ENCODE results near the gene CD4.

Gene CD4

GRCh38 chr12:6758506-6759095 is 30.7 kb upstream of the CD4 start:
- TF ChIP-seq GATA3 (IDR thresholded peaks at IDR 0.05; ENCODE audit: low read depth, low read length), result no peak
- no peak for TF ChIP-seq GATA2 (IDR thresholded peaks at IDR 0.05; ENCODE audit: low read depth, low read length)

GRCh38 chr12:6759741-6760140 is 29.6 kb upstream of the CD4 start:
- no peak for TF ChIP-seq GATA3 (IDR thresholded peaks at IDR 0.05; ENCODE audit: low read depth, low read length)
- TF ChIP-seq GATA2 (IDR thresholded peaks at IDR 0.05; ENCODE audit: low read depth, low read length), result no peak

GRCh38 chr12:6763380-6763779 is 25.9 kb upstream of the CD4 start:
- no peak for TF ChIP-seq GATA3 (IDR thresholded peaks at IDR 0.05; ENCODE audit: low read depth, low read length)
- no peak for TF ChIP-seq GATA2 (IDR thresholded peaks at IDR 0.05; ENCODE audit: low read depth, low read length)

GRCh38 chr12:6764011-6764828 is 25.1 kb upstream of the CD4 start:
- TF ChIP-seq GATA2 (IDR thresholded peaks at IDR 0.05; ENCODE audit: low read depth, low read length) (no peak), GATA3 (IDR thresholded peaks at IDR 0.05; ENCODE audit: low read depth, low read length) (no peak)

DNA sequence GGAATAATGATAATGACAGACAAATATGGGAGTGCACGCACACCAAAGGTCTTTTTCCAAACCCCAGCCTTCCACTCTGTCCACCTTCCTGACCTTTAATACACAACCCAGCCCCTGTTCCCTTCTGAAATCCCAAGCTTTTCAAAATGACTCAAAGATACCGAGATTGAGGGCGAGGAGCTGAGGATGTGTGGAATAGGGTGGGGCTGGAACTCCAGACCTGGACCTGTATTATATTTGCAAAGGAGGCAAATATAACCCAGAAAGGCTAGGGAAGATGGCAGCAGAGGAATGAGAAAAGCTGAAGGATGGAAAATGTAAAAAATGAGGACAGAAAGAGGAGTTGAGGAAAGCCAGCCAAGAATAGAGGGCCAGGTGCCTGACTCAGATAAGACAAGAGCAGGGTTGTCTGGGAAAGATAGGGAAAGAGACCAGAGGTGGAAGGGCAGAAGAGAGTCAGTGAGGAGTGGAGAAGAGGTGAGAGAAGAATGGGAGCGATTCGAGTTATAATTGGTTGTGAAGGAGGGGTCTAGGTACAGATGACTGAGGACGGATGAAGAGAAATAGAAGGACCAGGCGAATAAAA is 24.2 kb upstream of the CD4 start:
- no peak for TF ChIP-seq GATA3 (IDR thresholded peaks at IDR 0.05; ENCODE audit: low read depth, low read length)
- TF ChIP-seq GATA2 (IDR thresholded peaks at IDR 0.05; ENCODE audit: low read depth, low read length), result no peak

DNA sequence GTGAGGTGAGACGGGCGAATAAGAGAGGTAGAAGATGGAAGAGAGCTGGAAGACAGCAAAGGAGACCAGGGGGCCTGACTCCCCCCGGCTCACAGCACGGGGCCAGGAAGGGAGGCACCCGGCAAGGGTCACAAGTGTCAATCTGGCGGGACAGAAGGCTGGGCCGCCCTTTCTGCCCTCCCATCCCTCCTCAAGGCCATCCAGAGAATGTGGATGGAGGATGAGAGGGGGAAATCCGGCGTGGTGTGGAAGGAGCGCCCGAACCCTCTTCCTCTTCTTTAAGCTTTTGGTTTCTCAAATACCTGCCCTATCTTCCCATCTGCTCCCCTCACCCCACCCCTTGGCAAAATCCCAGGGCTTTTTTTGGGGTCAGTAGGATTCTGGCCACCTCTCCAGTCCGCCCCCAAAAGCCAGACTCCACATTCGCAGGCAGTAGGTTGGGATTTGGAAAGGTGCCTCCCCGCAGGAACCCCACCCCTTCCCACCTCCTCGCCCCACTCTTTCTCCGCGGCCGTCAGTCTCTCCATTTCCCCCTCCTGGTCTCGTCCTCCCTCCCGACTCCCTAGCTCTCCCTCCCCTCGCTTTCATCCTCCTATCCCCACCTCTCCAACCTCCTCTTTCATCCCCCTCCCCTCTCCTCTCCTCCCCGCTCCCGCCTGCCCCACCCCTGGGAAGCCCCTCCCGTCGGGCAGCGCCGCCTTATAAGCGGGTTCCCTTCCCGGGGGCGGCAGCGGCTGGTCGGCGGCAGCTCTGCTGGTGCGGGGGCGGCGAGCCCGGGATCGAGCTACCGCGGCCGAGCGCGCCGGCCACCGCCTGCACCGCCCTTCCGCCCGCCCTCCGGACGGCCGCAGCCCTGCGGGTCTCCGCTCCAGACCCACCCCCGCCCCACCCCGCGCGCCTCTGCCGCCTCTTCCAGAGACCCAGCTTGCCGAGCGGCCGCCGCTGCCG is 23.4 kb upstream of the CD4 start, which contains the start of gene PTMS:
PTMS (plus strand) TSS at position 730 of the 948 bp plus-strand sequence. CDS start 343 bp downstream, outside the sequence.
- TF ChIP-seq GATA2 (IDR thresholded peaks at IDR 0.05; ENCODE audit: low read depth, low read length) (peak; percentile 66; the same call in 1 of the 2 replicates), GATA3 (IDR thresholded peaks at IDR 0.05; ENCODE audit: low read depth, low read length) (no peak)

GRCh38 chr12:6766651-6767349 is 22.5 kb upstream of the CD4 start:
- TF ChIP-seq GATA2 (IDR thresholded peaks at IDR 0.05; ENCODE audit: low read depth, low read length), result no peak
- TF ChIP-seq GATA3 (IDR thresholded peaks at IDR 0.05; ENCODE audit: low read depth, low read length), result no peak

DNA sequence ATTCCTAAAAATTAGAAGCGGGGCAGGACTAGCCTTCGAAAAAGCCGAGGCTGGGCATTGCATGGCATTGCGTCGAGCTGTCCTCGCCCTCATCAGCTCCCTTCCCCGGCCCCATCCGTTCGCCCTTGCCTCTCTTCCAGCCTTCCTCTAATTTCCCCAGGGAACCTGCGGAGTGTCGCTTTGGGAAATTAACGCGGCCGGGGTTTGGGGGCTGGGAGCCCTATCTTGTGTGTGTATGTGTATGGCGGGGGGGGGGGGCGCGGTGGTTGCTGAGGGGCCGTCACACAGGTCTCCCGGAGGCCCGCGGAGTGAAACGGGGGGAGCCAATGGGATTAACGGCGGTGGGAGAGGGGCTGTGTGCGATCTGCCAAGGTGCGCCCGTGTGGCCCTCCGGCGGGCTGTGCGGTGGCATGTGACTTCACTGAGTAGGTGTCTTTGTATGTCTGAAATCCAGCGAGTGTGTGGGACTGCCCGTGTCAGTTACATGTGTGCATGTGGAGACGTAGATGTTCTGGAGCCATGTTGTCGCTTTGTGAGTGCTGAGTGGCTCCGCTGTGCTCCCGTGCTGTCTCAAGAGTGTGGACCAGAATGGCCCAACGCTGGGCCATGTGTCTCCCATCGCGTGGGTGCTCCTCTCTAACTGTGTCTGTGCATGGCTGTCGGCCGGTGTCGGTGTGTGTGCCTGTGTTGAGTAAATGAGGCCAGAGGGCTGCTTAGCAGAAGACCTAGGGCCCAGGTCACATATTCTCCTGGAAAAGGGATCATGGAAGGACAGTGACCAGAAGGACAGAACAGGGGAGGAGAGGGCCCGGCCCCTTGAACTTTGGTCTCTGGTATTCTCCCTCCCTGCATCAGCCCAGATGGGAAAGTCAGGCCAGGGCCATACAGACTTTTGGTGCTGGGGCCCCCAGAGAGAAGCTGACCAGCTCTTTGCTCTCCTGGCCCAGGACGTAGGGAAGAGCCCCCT is 21.7 kb upstream of the CD4 start:
- TF ChIP-seq GATA3 (IDR thresholded peaks at IDR 0.05; ENCODE audit: low read depth, low read length), result no peak
- no peak for TF ChIP-seq GATA2 (IDR thresholded peaks at IDR 0.05; ENCODE audit: low read depth, low read length)

DNA sequence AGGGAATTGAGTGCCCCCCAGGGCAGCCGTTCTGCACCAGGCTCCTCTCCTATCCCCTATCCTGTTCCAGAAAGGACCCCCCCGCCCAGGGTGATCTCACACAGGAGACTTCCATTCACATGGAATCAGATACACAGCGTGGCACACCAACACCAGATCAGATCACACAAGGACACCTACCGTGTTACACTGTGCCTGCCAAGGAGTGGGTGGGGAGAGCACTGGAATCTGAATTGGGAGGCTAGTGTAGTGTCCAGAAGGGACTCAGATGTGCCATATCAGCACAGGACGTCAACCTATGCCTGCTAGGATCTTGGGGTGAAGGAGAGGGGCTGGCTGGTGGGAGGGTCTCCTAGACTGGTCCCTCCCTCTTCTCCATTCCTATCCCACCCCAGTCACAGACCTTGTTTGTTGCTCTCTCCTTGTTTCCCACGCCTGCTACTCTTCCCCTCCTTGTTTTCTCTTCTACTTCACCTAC is 20.9 kb upstream of the CD4 start:
- TF ChIP-seq GATA2 (IDR thresholded peaks at IDR 0.05; ENCODE audit: low read depth, low read length) (no peak), GATA3 (IDR thresholded peaks at IDR 0.05; ENCODE audit: low read depth, low read length) (no peak)

- TF ChIP-seq GATA2 (IDR thresholded peaks at IDR 0.05; ENCODE audit: low read depth, low read length) (no peak), GATA3 (IDR thresholded peaks at IDR 0.05; ENCODE audit: low read depth, low read length) (no peak)
Observed at GRCh38 chr12:6768990-6769389, 20.3 kb upstream of the CD4 start.

- TF ChIP-seq GATA3 (IDR thresholded peaks at IDR 0.05; ENCODE audit: low read depth, low read length) (no peak), GATA2 (IDR thresholded peaks at IDR 0.05; ENCODE audit: low read depth, low read length) (no peak)
Observed at GRCh38 chr12:6769666-6770065, 19.7 kb upstream of the CD4 start.

DNA sequence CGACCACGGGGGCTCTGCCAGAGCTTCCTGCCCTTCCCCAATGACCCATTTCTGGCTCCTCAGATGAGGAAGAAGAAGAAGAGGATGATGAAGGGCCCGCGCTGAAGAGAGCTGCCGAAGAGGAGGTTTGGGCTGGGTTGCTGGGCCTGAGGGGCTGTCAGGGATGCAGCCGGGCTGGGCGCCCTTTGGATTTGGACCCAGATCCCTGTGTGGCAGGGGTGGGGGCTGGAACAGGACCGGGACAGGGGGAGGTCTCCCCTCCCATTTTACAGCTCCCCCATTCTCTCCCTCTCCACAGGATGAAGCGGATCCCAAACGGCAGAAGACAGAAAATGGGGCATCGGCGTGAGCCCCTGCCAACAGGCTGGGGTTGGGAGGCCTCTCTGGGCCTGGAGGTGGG is 19.2 kb upstream of the CD4 start:
- no peak for TF ChIP-seq GATA3 (IDR thresholded peaks at IDR 0.05; ENCODE audit: low read depth, low read length)
- no peak for TF ChIP-seq GATA2 (IDR thresholded peaks at IDR 0.05; ENCODE audit: low read depth, low read length)

All from SH-SY5Y (cell line).